GM12878 (cell line): ENCODE results near the gene SERPINB5. TPM values are rescaled to one million over a fixed set of nuclear protein-coding genes. Genes with fewer than 3 reads are reported as not detected.

Source experiments
- CBX5 ChIP-seq: sonication (generic); IDR thresholded peaks from 2 replicates; pipeline ENCODE4 v1.6.1; 2016; ENCODE audit warnings: low read depth, moderate library complexity, mild to moderate bottlenecking, inconsistent platforms
- EED ChIP-seq: sonication (generic); IDR thresholded peaks from 2 replicates; pipeline ENCODE4 v1.6.1; 2016; ENCODE audit warnings: antibody characterized with exemption, low read depth
- ESRRA ChIP-seq: IDR thresholded peaks from 2 replicates; pipeline ENCODE4 v1.6.1; 2012; ENCODE audit warnings: mild to moderate bottlenecking, low read length, improper control_type of control experiment
- EZH2 ChIP-seq: IDR thresholded peaks from 2 replicates; pipeline ENCODE4 v1.6.1; 2012; ENCODE audit warnings: low read depth, mild to moderate bottlenecking, control low read depth, inconsistent platforms, low read length, borderline replicate concordance; ENCODE audit not compliant: control insufficient read depth
- FOS ChIP-seq: IDR thresholded peaks from 3 replicates; pipeline ENCODE4 v1.6.1; 2011; ENCODE audit warnings: borderline replicate concordance; ENCODE audit not compliant: insufficient read length; ENCODE audit errors: extremely low read depth
- IKZF1 ChIP-seq: fragments of 450-650 bp; conservative IDR thresholded peaks from 2 replicates; pipeline ENCODE4 v1.6.1; 2017; ENCODE audit warnings: antibody characterized with exemption, mild to moderate bottlenecking
- IRF4 ChIP-seq: IDR thresholded peaks from 2 replicates; pipeline ENCODE4 v1.6.1; 2011; ENCODE audit warnings: low read depth, low read length
- JUND ChIP-seq: IDR thresholded peaks from 2 replicates; pipeline ENCODE4 v1.6.1; 2012; ENCODE audit warnings: low read depth, mild to moderate bottlenecking, low read length, improper control_type of control experiment, moderate library complexity
- KLF5 ChIP-seq: fragments of 450-650 bp; IDR thresholded peaks from 2 replicates; pipeline ENCODE4 v1.6.1; 2014; ENCODE audit warnings: mild to moderate bottlenecking; ENCODE audit not compliant: partially characterized antibody
- MTA2 ChIP-seq: fragments of 450-650 bp; IDR thresholded peaks from 2 replicates; pipeline ENCODE4 v1.6.1; 2016; ENCODE audit warnings: low read depth, mild to moderate bottlenecking, moderate library complexity
- PAX5 ChIP-seq: IDR thresholded peaks from 2 replicates; pipeline ENCODE4 v1.6.1; 2011; ENCODE audit warnings: low read depth, low read length, borderline replicate concordance
- RAD51 ChIP-seq: fragments of 450-650 bp; IDR thresholded peaks from 2 replicates; pipeline ENCODE4 v1.6.1; 2016; ENCODE audit warnings: moderate library complexity, mild to moderate bottlenecking, inconsistent platforms
- RFX5 ChIP-seq: IDR thresholded peaks from 2 replicates; pipeline ENCODE4 v1.6.1; 2011; ENCODE audit warnings: low read depth, low read length, improper control_type of control experiment
- RUNX3 ChIP-seq: IDR thresholded peaks from 2 replicates; pipeline ENCODE4 v1.6.1; 2012; ENCODE audit warnings: low read length, inconsistent platforms
- SIN3A ChIP-seq: IDR thresholded peaks from 2 replicates; pipeline ENCODE4 v1.6.1; 2012; ENCODE audit warnings: low read depth, low read length, improper control_type of control experiment
- SMARCA5 ChIP-seq: fragments of 450-650 bp; IDR thresholded peaks from 2 replicates; pipeline ENCODE4 v1.6.1; 2017; ENCODE audit warnings: mild to moderate bottlenecking
- TCF7 ChIP-seq: IDR thresholded peaks from 2 replicates; pipeline ENCODE4 v1.6.1; 2014; ENCODE audit warnings: antibody characterized with exemption, borderline replicate concordance
- ZNF217 ChIP-seq: fragments of 450-650 bp; IDR thresholded peaks from 2 replicates; pipeline ENCODE4 v1.6.1; 2017; ENCODE audit warnings: antibody characterized with exemption, mild to moderate bottlenecking
- polyA plus RNA-seq, 11 experiments: library from polyadenylated mRNA; depleted of rRNA in 4 of 11; unstranded in 6 of 11; stranded (reverse) in 5 of 11; fragments of >200 nt; fragmentation: Nextera tagmentation in 4 of 11; fragmentation: Illumina TruSeq in 1 of 11; extraction: Ambion mirVana in 4 of 11; extraction: Trizol in 1 of 11; gene quantifications; 1 replicate in 1 of 11; 2 replicates in 10 of 11; pipeline versions ENCODE4 v1.2.1 to v1.2.3, GENCODE V29; 2011 to 2016; ENCODE audit warnings: inconsistent platforms in 2 of 11, missing spikeins in 2 of 11, low read depth in 1 of 11
- total RNA-seq, 4 experiments: library from RNA; depleted of rRNA in 3 of 4; stranded (reverse); fragments of >200 nt in 3 of 4; fragmentation: Illumina TruSeq in 1 of 4; extraction: Trizol in 1 of 4; gene quantifications; 2 replicates each; pipeline versions ENCODE4 v1.2.1 to v1.2.3, GENCODE V29; 2013 to 2021
- TF ChIP-seq, protein P1 (sequence below): fragments of 450-650 bp; IDR thresholded peaks from 2 replicates; pipeline ENCODE4 v1.6.1; 2016; ENCODE audit warnings: mild to moderate bottlenecking
- TF ChIP-seq, protein P2 (sequence below): fragments of 450-650 bp; IDR thresholded peaks from 2 replicates; pipeline ENCODE4 v1.6.1; 2016; ENCODE audit warnings: mild to moderate bottlenecking
- TF ChIP-seq, protein P3 (sequence below): IDR thresholded peaks from 2 replicates; pipeline ENCODE4 v1.6.1; 2012; ENCODE audit warnings: low read depth, low read length, improper control_type of control experiment
- TF ChIP-seq, protein P4 (sequence below): fragments of 450-650 bp; IDR thresholded peaks from 2 replicates; pipeline ENCODE4 v1.6.1; 2014; ENCODE audit warnings: mild to moderate bottlenecking
- TF ChIP-seq, protein P5 (sequence below): fragments of 450-650 bp; IDR thresholded peaks from 2 replicates; pipeline ENCODE4 v1.6.1; 2017; ENCODE audit warnings: borderline replicate concordance

The SERPINB5 gene
- total and polyA plus RNA-seq, 10 of the 15 experiments (the other 5 are each of a cell fraction or from before 2014, with no cell fraction given) = 0.03 to 0.04 TPM; not detected in 8

DNA sequence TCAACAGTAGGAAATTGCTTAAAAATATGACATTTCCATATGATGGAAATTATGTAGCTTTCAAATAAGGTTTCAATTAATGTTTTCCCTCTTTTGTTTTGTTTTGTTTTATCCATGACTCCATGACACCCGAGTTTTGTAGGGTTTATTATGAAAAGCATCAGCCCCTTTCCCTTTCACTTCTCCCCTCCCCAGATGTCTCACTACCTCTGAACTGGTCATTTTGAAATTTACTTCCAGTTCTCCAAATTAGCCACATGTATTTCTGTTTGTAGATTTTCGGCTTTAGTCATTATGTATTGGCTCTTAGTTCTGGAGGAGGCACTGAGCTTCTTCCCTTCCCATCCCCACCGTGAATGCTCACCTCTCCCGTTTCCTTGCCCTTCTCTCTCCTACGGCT lies 35.9 kb upstream of the SERPINB5 start (continued):
- TF ChIP-seq EZH2 = no peak
- TF ChIP-seq, protein P1, sequence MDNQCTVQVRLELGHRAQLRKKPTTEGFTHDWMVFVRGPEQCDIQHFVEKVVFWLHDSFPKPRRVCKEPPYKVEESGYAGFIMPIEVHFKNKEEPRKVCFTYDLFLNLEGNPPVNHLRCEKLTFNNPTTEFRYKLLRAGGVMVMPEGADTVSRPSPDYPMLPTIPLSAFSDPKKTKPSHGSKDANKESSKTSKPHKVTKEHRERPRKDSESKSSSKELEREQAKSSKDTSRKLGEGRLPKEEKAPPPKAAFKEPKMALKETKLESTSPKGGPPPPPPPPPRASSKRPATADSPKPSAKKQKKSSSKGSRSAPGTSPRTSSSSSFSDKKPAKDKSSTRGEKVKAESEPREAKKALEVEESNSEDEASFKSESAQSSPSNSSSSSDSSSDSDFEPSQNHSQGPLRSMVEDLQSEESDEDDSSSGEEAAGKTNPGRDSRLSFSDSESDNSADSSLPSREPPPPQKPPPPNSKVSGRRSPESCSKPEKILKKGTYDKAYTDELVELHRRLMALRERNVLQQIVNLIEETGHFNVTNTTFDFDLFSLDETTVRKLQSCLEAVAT = no peak
- TF ChIP-seq ESRRA = no peak
- TF ChIP-seq EED = peak; percentile 23; the same call in 1 of the 2 replicates
- TF ChIP-seq, protein P2, sequence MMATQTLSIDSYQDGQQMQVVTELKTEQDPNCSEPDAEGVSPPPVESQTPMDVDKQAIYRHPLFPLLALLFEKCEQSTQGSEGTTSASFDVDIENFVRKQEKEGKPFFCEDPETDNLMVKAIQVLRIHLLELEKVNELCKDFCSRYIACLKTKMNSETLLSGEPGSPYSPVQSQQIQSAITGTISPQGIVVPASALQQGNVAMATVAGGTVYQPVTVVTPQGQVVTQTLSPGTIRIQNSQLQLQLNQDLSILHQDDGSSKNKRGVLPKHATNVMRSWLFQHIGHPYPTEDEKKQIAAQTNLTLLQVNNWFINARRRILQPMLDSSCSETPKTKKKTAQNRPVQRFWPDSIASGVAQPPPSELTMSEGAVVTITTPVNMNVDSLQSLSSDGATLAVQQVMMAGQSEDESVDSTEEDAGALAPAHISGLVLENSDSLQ = no peak
- TF ChIP-seq KLF5 = no peak
- TF ChIP-seq CBX5 = no peak
- no peak for TF ChIP-seq MTA2
- no peak for TF ChIP-seq IRF4
- TF ChIP-seq JUND = no peak
- no peak for TF ChIP-seq SMARCA5
- no peak for TF ChIP-seq FOS
- TF ChIP-seq SIN3A = no peak
- no peak for TF ChIP-seq RFX5
- TF ChIP-seq RAD51 = no peak
- TF ChIP-seq PAX5 = no peak
- no peak for TF ChIP-seq IKZF1
- TF ChIP-seq, protein P3, sequence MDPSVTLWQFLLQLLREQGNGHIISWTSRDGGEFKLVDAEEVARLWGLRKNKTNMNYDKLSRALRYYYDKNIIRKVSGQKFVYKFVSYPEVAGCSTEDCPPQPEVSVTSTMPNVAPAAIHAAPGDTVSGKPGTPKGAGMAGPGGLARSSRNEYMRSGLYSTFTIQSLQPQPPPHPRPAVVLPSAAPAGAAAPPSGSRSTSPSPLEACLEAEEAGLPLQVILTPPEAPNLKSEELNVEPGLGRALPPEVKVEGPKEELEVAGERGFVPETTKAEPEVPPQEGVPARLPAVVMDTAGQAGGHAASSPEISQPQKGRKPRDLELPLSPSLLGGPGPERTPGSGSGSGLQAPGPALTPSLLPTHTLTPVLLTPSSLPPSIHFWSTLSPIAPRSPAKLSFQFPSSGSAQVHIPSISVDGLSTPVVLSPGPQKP = no peak
- TF ChIP-seq, protein P4, sequence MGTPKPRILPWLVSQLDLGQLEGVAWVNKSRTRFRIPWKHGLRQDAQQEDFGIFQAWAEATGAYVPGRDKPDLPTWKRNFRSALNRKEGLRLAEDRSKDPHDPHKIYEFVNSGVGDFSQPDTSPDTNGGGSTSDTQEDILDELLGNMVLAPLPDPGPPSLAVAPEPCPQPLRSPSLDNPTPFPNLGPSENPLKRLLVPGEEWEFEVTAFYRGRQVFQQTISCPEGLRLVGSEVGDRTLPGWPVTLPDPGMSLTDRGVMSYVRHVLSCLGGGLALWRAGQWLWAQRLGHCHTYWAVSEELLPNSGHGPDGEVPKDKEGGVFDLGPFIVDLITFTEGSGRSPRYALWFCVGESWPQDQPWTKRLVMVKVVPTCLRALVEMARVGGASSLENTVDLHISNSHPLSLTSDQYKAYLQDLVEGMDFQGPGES = no peak
- no peak for TF ChIP-seq ZNF217
- TF ChIP-seq TCF7 = no peak
- 0 out of 2 replicates have a peak, but pooled peaks have one; percentile 14 for TF ChIP-seq RUNX3
- TF ChIP-seq, protein P5, sequence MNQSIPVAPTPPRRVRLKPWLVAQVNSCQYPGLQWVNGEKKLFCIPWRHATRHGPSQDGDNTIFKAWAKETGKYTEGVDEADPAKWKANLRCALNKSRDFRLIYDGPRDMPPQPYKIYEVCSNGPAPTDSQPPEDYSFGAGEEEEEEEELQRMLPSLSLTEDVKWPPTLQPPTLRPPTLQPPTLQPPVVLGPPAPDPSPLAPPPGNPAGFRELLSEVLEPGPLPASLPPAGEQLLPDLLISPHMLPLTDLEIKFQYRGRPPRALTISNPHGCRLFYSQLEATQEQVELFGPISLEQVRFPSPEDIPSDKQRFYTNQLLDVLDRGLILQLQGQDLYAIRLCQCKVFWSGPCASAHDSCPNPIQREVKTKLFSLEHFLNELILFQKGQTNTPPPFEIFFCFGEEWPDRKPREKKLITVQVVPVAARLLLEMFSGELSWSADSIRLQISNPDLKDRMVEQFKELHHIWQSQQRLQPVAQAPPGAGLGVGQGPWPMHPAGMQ = no peak
